Left colon (tissue), 2 donors: Measurements from ENCODE around the gene MAN2B1. TPM values are rescaled to one million over a fixed set of nuclear protein-coding genes. Genes with fewer than 3 reads are reported as not detected.
A peak's percentile ranks its signal among the peaks of the same experiment; 100 is the strongest.
"Not testable (repeated sequence)": the region's sequence is repeated elsewhere in the genome, so short reads cannot be mapped to it uniquely, and the experiment has no call there.

Experiments used
- ATAC-seq: fragments of 200-7000 bp; cut with Tn5 transposase; one replicate; pipeline ENCODE4 v1.9.1; 2020; ENCODE audit warnings: mild to moderate bottlenecking, moderate library complexity
- DNase-seq, 2 donors: peaks; one replicate each; pipeline ENCODE4 v3.0.0-alpha.2; 2020
- intact Hi-C, 2 donors: fragments of 100-400 bp; cut with DNase I in 1 of 2; cut with micrococcal nuclease in 1 of 2; formaldehyde crosslinking; loops; one replicate each; pipeline versions ENCODE4 v1.11.2 to v1.14.0; 2022; cut with DNase I, micrococcal nuclease
- total RNA-seq, 2 donors: library from RNA; stranded (reverse); fragmentation: NEBNext Ultra II Directional; extraction: Animal tissue kit (Norgen Biotek cat#: 25700); gene quantifications; one replicate each; pipeline ENCODE4 v1.2.1, GENCODE V29; 2021
- donor health status: DM: no; HTN: no; CAD: no.
- donor health status: DM: yes; HTN: yes; CAD: no.

The MAN2B1 gene
- total RNA-seq, 2 donors from 2014 or later: 77.9 to 116 TPM

GRCh38 chr19:12638611-12639182, 27.8 kb downstream of the MAN2B1 start:
- ATAC-seq: no peak
- DNase-seq: no peak
- intact Hi-C loops: no loop called here

GRCh38 chr19:12636631-12637030, 29.9 kb downstream of the MAN2B1 start:
- intact Hi-C loops: no loop called here
- no peak for ATAC-seq
- no peak for DNase-seq

DNA sequence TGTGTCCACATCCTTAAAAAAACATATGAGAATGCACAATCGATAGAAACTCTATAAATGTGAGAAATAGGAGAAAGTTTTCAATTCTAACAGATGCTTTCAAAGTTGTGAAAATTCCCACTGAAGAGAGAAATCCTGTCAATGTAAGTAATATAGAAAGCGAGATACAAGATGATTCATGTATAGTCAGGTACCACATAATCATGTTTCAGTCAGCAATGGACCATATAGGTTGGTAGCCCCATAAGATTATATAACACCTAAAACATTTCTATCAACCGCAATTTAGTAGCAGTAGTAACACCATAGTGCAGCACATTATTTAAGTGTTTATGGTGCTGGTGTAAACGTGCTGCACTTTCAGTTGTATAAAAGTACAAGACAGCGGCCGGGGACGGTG, 37.3 kb downstream of the MAN2B1 start:
- intact Hi-C loops: no loop called here
- ATAC-seq (no peak), DNase-seq (no peak)

GRCh38 chr19:12628040-12629022, 38.2 kb downstream of the MAN2B1 start:
- DNase-seq: no peak
- intact Hi-C loops: no loop called here
- ATAC-seq: no peak

DNA sequence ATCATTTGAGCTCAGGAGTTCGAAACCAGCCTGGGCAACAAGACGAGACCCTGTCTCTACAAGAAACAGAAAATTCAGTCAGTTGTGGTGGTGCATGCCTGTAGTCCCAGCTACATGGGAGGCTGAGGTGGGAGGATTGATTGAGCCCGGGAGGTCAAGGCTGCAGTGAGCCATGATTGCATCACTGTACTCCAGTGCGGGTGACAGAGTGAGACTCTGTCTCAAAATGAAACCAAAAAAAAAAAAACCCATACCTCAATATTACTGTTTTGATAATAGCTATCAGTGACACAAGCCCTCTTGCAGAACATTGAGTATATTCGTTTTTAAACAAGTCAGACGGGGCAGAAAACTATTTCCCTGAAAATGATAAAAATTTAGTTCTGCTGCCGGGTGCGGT, 39.6 kb downstream of the MAN2B1 start:
- DNase-seq: no peak
- ATAC-seq: no peak
- intact Hi-C loops: no loop called here

DNA sequence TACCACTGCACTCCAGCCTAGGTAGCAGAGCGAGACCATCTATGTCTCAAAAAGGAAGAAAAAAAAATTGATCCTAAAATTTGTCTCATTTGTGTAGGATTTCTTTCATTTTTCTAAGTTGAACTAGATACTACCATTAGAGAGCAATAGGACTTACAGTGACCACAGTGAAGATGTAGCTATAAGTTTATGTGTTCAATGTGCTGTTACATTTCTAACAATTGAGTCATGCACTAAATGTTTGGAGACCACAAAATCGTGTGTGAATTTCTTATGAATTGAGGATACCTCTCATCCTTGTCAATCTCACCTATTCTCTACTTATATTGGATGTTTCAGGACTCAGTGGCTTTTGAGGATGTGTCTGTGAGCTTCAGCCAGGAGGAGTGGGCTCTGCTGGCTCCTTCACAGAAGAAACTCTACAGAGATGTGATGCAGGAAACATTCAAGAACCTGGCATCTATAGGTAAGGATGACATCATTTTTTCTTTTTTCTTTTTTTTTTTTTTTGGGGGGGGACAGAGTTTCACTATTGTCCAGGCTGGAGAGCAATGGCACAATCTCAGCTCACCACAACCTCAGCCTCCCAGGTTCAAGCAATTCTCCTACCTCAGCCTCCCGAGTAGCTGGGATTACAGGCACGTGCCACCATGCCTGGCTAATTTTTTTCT, 43.0 kb downstream of the MAN2B1 start:
- no peak for DNase-seq
- ATAC-seq: no peak
- intact Hi-C loops: no loop called here

DNA sequence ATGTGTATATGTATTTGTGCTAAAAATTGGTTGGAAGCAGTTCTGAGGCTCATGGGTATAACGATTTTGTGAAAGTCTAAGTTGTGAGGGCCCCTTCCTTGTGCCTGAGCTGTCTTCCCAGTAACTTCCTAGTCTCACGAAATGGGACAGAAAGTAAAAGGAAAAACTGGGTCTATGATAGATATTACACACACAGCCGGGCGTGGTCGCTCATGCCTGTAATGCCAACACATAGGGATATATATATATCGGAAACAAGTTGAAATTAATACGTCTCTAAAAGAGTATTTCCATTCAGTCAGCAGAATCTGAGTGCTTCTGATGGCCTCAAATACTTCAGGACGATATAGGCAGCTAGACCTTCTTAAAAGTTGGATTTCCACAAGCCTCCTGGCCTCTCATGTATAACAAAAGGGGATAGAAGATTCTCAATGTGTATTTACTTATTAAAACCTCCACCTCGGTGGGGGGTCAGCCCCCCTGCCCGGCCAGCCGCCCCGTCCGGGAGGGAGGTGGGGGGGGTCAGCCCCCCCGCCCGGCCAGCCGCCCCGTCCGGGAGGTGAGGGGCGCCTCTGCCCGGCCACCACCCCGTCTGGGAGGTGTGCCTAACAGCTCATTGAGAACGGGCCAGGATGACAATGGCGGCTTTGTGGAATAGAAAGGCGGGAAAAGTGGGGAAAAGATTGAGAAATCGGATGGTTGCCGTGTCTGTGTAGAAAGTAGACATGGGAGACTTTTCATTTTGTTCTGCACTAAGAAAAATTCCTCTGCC, 45.1 kb downstream of the MAN2B1 start:
- ATAC-seq, DNase-seq, intact Hi-C loops: not testable (repeated sequence)

DNA sequence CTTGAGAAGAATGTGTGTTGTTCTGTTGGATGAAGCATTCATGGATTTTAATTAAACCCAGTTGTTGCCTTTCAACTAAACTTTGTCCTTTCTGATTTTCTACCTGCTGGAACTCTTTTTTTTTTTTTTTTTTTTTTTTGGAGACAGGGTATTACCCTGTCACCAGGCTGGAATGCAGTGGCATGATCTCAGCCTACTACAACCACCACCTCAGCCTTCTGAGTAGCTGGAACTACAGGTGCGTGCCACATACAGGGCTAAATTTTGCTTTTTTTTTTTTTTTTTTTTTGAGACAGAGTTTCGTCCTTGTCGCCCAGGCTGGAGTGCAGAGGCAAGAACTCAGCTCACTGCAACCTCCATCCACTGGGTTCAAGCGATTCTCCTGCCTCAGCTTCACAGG, 48.9 kb downstream of the MAN2B1 start:
- intact Hi-C loops: no loop called here
- ATAC-seq: no peak

GRCh38 chr19:12611361-12611699, 55.2 kb downstream of the MAN2B1 start:
- ATAC-seq: peak; percentile 79
- DNase-seq: peak; percentile 77 to 80
- intact Hi-C loops: no loop called here

More for the DNA sequence above, 48.9 kb downstream of the MAN2B1 start:
- no peak for DNase-seq

DNA sequence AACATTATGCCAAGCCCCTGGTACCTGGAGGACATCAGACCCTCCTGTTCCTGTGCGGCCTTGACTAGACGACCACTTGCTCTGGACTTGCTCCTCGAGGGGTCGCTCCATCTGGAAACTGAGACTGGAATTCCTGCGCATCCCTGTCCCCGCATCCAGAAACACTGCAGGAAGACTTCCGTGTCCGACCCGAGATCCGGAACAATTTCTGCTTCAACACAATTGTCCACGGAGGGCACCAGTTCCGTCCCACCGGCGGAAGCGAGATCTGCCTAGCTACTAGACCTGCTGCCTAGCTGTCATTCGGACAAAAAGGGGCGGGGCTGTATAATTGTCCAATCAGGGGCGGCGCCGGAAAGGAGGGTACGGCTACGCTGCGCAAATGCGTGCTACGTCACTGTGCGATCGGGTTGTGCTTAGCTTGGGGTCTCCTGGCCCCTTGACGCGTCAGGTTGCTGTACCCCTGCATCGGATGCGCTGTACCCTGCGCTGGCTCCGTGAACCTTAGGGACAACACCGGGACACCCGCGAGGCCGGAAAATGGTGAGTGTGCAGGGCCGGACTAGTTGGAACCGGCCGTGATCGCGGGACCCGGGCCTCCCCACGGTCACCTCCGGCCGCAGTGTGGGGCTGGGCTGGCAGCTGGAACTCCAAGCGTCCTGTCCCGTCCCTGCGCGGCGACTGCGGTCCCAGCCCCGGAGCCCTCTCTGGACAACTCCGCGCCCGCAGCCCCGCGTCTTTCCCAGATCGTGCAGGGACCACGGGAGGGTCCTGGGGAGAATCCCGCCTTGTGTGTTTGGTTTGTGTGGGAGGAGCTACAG, 55.8 kb downstream of the MAN2B1 start, which contains the start of the genes ZNF490 and ZNF791:
ZNF490 (minus strand) TSS at position 274 of the 821 bp plus-strand sequence; CDS start at position 141, 133 bp downstream.
ZNF791 (plus strand) TSS at position 381 of the 821 bp plus-strand sequence; CDS start at position 541, 160 bp downstream.
- ATAC-seq (peak; percentile 97), DNase-seq (peak; percentile 99)
- intact Hi-C loops: no loop called here

- DNase-seq (no peak), ATAC-seq (no peak)
- intact Hi-C loops: no loop called here
These were observed 58.9 kb downstream of the MAN2B1 start for GRCh38 chr19:12607631-12608030.

DNA sequence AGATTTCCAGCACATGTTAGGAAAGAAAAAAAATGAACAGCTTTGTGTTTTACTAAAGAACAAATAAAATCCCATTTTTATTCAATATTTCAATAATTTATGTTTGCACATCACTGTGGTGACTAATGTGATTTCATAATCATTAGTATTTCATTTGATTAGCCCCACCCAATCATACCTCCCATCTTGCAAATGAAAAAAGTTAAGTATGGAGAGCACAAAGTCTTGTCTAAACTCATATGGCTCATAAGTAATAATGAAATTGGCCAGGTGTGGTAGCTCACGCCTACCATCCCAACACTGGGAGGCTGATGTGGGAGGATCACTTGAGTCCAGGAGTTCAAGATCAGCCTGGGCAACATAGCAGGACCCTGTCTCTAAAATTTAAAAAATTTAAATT, 59.7 kb downstream of the MAN2B1 start:
- intact Hi-C loops: no loop called here
- ATAC-seq: no peak
- no peak for DNase-seq

DNA sequence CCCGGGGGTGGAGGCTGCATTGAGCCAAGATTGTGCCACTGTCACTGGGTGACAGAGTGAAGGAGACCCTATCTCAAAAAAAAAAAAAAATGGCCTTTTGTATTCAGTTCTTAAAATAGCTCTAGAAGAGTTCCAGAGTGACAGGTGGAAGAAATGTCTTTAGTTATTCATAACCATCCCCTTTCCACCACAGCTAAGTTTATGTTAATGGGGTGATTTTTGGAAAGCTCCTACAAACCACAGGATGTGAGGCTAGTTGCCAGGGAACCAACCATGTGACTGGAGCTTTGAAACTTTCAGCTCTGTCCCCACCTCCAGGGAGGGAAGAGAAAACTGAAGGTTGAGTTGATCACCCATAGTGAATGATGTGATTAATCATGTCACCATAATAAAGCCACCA, 62.8 kb downstream of the MAN2B1 start:
- intact Hi-C loops: no loop called here
- no peak for ATAC-seq
- no peak for DNase-seq

GRCh38 chr19:12597594-12597993, 68.9 kb downstream of the MAN2B1 start:
- intact Hi-C loops: no loop called here
- no peak for DNase-seq

GRCh38 chr19:12596927-12597548, 69.5 kb downstream of the MAN2B1 start:
- intact Hi-C loops: no loop called here
- DNase-seq (no peak), ATAC-seq (no peak)

More at GRCh38 chr19:12597594-12597993, 68.9 kb downstream of the MAN2B1 start:
- ATAC-seq: no peak
